Activated effector memory CD4-positive, alpha-beta T cell treated with Interleukin-2 at 50 U/mL for 16 hours (primary cell): Measurements from ENCODE around the gene MACROD2.

Experiments used
- DNase-seq: peaks from one replicate; pipeline ENCODE4 v3.0.0-alpha.2; 2020

MACROD2 gene

DNA sequence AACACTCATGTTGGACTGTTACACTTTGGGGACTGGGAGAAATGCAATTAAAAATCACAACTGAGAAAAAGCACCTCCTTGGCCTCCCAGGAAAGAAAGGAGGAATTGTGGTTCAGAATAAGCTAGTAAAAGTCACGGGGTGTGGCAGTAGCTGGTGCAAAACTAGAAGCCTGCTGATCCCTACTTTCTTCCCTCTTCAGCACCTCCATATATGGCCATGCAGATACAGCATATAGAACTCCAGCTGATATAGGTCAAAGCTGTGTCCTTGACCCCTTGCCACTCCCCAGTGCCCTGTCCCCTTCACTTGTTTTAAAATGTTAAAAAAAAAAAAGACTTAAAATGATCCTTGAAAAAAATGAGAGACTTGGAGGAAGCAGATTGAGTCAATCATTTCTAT is 347.6 kb downstream of the MACROD2 start:
- no peak for DNase-seq

DNA sequence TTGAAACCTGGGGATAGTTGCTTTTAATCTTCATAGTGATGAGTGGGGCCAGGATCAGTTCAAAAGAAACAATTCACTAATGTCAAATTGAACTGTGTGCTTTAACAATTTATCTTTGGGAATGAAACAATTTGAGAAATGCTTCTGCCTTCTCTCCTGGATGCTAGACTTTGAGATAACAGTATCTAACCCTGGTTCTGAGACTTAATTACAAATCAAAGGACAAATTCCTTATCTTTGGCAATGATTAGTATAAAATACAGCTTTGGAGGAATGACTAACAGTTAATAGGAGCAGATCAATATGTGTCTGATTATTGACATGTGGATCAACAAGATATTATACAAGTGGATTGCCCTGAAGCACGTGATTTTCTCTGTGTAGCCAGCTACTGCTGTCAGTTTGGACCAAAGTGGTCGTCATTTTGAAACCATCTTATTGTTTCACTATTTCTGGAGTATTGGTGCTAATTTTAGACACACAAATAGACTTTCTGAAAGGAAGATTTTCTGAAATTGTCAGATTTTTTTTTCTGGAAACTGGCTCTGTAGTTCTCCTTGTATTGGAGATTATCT is 348.3 kb downstream of the MACROD2 start:
- no peak for DNase-seq

DNA sequence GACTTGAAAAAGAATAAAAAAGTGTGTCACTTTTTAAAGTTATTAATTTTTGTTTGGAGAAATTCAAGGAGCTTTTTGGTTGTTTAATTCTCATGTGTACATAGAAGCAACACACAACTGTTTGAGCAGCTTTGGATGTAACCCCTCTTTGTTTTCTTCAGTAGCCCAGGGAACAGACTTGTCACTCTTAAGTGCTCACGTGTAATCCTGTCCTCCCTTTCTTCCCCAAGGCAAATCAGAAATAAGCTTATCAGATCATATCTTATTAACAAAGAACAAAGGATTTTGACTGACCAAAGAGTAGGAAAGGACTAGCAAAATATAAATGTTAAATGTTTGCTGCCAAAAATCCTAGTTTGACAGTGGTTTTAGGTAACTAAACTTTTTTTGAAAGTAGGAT is 349.4 kb downstream of the MACROD2 start:
- DNase-seq: no peak

DNA sequence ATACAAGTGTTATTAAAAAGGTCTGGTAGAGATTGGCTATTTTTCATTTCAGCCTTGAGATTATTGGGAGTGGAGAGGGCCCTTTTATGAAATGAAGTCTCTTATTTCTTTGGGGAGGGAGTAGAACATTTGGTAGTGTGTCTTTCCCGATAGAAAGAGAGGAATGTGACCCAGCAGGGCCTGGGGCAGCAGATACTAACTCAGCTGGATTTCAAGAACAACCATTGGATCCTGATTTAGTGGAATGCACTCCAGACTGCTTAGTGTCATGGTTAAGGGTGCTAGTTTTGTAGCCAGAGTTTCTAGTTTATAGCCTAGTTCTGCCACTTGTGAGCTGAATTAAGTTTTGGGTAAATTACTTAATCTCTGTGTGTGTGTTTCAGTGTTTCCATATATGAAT is 360.5 kb downstream of the MACROD2 start:
- DNase-seq: no peak

DNA sequence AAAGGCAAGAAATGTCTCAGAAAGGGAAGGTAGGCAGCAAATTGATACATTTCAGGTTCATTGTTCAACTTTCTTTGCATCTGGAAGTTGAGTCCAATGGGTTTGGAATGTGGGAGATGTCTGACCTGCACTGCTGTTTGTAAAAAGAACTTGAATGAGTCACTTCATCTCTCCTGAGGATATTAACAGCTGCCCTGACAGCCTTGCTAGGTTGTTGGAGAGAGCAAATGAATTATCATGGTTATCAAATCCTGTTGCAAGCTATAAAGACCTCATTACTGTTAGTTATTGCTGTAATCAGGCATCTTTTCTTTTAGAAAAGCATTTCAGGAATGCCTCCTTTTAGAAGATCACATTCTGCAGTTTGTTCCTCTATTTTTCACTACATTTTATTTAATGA is 365.1 kb downstream of the MACROD2 start:
- DNase-seq: no peak

DNA sequence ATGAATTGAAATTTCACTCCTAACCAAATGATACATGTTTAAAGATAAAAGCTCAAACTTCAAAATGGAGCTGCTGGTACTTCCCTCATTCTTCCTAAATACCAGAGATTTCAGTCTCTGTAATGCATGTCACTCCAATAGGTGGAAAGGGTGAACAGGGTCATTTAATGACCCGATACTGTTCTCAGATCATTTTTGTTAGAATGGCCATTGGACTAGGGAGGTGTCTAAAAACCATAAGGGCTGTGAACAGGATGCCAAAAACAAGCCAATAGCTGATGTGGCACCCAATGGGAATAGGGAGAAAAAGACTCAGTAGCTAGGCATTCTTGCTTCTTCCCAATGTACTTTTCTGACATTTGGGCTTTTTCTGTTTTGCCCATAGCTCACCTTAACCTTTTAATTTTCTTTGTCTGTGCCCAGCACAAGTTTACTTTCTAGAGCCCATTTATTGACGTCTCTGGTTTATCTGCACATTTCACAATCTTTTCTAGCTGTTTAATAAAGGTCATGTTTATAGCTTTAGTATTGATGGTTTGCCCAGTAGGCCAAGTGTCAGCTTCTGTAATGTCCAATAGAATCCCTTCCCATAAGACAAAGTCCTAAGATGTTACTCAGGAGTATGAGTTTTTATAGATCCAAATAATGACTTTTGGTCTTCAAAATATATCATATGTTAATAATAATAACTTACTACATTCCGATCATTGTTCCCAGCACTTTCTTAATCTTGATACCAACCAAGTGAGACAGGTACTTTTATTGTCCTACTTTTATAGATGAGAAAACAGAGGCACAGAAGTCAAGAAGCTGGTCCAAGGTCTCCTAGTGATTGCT is 366.4 kb downstream of the MACROD2 start:
- no peak for DNase-seq

DNA sequence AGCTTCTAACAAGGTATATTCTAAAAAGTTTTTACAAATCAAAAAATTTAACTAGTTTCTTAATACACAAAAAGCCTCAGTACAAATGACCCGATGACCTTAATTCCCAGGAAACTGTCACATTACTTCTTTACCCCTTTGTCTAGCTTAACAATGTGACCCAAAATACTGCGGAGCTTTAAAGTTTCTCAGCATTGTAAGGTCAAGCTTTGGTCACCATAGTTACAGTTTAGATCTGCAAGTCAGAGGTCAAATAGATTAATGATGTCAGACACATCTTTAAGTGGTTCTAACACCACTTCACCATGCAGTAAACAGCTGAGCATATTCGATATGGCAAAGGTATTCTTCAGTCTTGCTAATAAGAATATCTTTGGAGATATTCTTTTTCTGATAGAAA is 378.9 kb downstream of the MACROD2 start:
- DNase-seq: no peak

DNA sequence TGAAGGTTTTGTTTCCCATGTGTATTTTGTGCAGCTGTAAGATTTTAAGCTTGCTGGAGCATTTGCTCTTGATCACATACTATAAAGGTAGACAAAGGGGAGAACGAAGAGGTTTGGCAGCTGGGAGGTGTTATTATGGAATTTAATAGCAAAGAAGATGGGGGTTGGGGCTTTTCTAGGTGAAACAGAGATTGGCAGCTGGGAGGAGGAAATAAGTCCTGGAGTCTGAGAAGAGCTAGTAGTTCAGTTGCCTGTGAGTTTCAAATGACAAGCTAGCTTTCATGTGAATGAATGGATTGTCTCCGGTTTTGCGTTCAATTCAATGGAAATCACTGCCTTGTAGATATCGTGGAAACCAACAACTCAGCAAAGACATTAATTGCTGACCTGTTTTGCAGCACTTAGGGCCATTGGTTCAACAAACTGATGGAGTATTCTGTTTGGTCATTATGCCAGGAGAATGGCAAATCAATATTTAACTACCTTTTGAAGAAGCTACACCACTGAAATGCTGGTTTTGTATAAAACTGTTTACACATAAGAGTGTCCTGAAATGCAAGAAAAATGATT is 380.2 kb downstream of the MACROD2 start:
- DNase-seq: no peak

DNA sequence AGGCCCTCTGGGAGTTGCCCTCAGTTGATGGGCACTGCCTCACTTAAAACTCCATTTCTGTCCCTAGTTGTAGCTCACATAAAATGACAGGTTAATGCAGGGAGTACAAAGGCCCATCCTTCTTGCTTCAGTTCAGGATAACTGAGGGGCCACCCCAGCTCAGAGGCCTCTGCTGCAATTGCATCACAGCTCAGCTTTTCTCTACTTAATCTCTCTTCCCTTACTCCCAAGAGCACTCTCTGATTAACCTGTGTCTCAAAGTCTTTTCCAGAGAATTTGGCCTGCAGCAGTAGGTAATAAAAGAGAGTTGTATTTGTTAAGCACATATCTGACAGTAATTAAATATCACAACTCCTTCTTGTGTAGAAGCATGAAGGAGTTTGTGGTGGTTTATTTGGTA is 383.0 kb downstream of the MACROD2 start:
- no peak for DNase-seq

DNA sequence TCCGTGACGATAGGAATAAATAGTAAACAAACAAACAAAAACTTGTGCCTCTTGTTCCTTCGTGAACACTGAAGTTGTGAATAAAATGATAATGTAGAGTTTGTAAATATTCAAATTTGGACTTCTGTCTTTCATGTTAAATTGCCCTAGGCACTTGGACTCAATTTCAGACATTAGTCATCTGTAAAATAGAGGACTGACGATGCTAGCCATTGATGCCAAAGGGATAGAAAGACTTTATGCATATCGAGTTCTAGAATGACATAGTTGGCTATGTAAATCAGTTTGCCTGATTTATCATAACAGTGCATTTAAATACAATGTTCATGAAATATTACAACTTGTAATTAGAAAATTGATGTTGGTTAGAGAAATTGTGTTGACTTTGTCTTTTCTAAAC is 388.0 kb downstream of the MACROD2 start:
- no peak for DNase-seq

DNA sequence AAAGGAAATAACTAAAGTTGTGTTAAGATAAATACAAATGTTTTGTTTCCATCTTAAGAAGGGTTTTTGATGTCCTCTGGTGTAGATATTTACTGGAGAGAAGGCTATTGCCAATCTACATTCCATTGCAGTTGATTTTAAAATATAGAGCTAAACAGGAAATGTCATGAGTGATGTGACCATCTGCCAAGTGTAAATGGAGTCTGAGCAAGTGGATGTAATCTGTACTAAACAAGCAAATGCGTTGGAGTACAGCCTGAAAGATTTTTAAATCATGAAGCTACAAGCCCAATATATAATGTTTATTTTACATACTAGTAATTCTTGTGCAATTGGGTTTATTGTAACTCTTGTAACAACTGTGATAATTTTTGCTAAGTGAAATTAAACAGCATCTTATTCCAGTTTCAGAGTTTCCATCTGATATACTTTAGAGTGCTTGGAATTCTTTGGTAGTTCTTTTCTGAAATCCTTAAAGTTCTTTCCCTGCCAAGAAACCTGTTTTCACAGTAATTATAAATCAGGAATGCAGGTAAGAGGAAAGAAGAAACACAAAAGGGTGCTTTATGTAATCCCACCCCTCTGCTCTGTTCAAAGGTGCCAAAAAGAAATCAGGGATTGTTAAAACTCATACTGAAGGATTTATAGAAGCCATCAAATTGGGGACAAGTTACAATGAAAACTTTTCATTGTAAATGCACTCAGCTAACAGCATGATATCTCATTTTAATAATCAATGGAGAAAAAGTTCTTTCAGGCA is 389.3 kb downstream of the MACROD2 start:
- no peak for DNase-seq

DNA sequence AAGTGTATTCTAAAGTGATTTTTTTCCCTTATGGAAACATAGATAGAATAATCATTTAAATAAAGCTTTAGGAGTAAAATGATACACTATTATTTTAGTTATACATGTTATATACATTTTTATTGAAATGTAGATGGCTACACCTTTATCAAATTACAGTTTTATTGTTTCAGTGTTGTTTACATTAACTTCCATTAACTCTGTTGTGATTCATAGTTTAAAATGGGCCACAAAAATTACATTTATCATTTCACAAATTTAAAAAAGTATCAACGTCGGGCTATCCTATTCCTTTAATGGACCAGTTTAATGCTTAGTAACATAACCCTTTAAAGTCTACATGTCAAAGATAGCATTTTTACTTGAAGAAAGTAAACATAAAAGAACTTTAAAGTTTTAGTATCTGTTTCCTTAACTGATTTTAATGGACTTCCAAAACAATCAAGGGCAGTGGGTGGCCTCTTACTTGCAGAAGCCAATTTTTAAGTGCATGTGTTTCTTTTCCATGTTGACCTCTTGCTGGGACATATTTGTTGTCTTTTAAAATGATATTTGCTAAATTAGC is 389.9 kb downstream of the MACROD2 start:
- DNase-seq: no peak

DNA sequence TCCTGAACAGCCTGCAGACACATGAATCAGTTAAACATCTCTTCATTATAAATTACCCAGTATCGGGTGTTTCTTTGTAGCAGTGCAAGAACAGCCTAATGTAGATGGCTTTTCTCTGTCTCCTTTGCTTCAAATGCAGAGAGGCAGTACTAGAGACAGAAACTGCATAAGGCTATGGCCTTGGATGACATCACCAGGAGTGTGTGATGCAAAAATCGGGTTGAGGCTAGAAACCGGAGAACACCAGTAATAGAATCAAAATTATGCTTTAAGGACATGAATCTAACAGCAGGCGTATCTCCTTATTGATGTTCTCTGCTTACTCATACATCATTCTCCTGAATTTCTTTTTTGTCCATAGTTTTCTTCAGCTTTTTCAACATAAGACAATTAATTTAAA is 391.4 kb downstream of the MACROD2 start:
- no peak for DNase-seq

DNA sequence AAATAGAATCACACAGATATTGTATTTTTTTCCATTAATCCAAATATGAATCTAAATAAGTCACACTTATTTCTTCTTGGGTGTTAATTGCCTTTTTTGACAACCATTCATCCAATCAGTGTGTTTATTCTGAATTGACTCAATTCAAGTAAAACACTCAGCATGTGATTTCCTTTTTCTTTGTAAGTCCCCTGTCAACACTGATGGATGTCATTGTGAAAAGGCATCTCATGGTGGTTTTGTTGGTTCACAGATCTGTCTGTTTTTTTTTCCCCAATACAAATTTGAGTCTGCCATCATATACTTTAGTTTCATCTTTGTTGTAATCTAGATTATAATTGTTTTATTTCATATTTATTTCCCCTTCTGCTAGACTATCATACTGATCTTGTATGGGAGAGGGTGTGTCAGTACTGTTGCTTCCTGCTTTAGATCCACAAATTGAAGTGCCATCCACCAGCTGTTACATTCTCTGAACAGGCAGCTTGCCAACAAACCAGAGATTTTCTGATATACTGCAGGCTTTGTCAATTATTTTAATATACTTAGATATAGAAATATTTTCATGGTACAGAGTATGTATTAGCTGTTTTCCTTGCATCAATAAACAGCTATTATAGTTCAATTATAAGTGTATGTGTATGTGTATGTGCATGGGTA is 406.3 kb downstream of the MACROD2 start:
- DNase-seq: no peak

DNA sequence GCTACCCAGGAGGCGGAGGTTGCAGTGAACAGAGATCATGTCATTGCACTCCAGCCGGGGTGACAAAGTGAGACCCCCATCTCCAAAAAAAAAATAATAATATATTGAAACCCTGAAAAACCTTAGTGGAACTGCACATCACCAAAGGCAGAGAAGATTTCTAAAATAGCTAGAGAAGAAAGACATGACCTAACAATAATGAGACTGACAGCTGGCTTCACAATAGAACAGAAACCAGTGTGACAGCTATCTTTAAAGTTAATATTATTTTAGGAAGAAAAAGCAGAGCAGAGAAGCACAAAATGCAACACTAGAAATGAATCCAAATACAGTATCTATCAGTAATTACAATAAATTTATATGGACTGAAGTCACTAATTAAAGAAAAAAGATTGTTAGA is 409.2 kb downstream of the MACROD2 start:
- DNase-seq: no peak

DNA sequence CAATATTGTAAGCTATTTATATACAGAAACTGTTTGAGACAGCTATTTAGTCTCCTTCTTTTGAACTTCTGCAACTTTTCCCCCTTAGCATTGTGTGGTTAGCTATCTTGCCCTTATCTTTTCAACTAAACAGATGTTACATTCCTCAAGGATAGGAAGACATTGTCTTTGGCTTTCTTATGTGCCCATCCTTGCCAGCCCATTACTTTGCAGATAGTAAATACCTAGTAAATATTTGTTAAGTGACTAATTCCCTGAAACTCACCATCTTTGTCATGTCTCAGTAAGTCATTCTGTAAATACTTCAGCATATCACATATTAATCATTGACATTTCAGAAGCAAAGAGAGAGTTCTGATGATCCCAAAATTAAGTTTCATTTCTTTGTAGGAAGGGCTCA is 411.2 kb downstream of the MACROD2 start:
- DNase-seq: no peak

DNA sequence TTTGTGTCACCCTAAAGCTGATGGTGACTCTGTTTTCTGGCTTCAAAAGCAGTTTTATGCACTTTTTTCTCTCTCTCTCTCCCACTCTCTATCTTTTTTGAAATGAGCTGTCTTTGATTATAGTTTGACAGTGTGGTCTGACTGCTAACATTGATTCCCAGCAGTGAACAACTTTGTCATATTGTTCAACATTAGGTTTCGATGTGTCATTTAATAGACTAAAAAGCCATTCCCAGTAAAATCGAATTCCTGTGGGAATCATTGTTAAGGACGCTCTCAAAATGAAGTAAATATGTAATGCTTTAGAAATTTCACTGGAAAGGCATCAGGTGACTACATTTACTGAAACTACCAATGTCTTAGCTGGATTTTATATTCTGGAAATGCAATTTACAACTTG is 412.0 kb downstream of the MACROD2 start:
- DNase-seq: no peak

DNA sequence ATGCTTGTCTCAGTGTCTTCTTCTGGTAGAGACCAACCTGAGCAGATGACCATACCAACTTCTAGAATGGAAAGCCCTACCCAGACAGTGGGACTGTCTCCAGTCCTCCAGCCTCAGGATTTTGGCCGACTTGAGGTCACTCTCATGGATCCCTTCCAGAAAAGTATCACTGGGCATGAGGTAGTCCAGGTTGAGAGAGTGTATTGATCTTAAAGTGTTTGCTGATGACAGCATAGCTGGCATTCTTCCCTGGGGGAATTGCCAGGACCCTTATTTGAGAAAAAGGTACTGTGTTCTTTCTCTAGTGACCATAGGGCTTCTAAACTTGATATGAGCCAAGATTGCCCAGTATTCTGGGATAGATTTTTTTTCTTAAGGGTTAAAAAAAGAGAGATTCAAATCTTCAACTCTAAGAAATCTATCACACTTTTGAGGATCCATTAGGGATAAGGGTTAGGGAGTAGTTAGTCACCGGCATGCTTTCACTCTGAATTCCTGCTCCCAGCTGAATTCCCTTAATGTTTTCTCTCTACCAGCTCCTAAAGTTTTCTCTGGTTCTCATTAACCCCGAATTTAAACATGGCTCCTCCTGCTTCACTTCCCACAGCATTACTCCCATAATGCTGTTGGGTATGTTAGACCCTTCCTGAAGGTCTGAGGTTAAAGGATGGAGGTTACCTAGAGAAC is 415.7 kb downstream of the MACROD2 start:
- DNase-seq: no peak

DNA sequence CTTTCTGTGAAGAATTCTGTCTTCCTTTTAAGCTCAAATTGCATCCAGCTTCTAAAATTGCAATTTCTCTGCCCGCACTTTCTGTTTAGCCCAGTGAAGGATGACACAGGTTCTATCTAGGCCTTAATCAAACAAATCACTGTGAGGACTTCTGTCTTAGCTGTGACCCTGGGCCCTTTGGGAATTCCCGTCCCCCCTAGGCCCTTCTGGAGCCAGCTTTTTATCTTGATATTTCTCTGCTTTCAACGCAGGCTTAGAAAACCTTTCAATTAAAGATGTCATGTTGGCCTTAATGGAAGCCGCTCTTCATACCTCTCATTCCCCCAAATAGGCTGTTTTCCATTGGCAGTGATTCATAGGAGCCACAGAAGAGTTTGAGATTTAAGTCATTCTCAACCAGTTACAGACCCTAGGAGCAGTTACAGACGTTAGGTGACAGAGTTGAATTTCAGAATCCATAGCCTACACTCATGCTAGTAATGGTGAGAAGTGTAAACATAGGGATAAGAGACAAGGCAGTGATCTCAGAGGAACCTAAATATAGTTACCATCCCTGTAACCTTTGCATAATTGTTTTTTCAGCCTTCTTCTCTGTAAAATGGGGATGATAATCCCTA is 416.9 kb downstream of the MACROD2 start:
- no peak for DNase-seq

DNA sequence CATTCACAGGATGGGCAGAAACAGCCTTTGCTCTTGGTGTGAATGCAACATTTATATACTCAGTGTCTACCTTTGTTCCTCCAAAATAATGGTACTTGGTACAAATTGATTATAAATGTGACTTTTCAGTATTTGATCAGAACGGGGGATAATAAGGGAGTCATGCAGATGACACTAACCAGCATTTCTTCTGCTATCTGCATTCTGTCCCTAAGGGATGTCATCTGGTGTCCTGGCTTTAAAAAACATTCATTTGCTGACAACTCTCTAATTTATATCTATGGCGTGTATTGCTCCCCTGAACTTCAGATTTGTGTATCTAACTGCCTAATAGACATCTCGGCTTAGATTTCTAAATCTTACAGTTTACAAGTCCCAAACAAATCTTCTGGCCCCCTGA is 418.5 kb downstream of the MACROD2 start:
- DNase-seq: no peak

DNA sequence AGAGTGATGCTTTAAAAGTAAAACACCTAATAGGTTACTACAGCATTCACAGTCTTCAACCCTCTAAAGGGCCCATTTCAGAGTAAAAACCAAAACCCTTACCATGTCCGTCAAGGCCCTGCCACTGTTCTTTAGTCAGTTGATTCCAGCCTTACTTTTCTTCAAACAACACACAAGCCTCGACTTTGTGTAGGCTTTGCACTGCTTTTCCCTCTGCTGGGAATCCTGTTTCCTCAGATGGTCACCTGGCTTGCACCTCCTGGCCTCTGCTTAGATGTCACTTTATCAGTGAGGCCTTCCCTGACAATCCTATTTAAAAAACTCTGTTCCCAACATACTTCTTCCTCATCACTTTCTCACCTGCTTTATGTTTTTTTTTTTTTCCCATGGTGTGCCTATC is 419.2 kb downstream of the MACROD2 start:
- DNase-seq: no peak

DNA sequence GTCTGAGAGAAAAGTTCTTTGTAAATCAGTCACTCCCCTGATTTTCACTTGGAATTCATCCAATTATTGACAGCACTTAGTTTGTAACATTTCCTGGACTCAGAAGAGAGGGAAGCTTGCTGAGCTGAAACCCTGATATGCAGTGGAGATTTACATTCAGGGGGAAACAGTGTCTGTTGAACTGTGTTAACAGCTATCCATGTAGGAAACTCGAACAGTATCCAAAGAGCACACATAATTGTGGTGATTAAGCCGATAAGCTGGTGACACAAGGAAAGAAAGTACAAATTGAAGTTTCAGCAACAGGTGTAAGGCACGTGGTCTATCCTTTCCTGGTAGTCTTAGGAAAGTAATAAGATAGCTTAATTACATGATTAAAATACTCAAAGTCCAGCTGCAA is 420.2 kb downstream of the MACROD2 start:
- DNase-seq: no peak
